Ovary (tissue), 9 donors: ENCODE data around the gene RNF180. TPM values are rescaled to one million over a fixed set of nuclear protein-coding genes. Genes with fewer than 3 reads are reported as not detected.

ENCODE experiments used
- DNase-seq, 5 donors: peaks; one replicate each; pipeline ENCODE4 v3.0.0-alpha.2; 2019 to 2020
- H3K27ac ChIP-seq, 2 donors: fragments of 200-600 bp; one replicate each; pipeline versions ENCODE4 v1.5.1 to v1.8.0; 2019 to 2022
- H3K27me3 ChIP-seq: fragments of 200-600 bp; one replicate; pipeline ENCODE4 v1.8.0; 2022
- H3K36me3 ChIP-seq: fragments of 200-600 bp; sonication (generic); one replicate; pipeline ENCODE4 v1.5.1; 2019
- H3K4me1 ChIP-seq: one replicate; pipeline ENCODE4 v1.8.1; 2013; ENCODE audit warnings: mild to moderate bottlenecking, moderate library complexity; ENCODE audit not compliant: insufficient read depth
- H3K4me3 ChIP-seq: fragments of 200-600 bp; sonication (generic); one replicate; pipeline ENCODE4 v1.5.1; 2017
- H3K9me3 ChIP-seq, 2 donors: fragments of 200-600 bp in 1 of 2; sonication (generic) in 1 of 2; one replicate each; pipeline versions ENCODE4 v1.5.1 to v1.8.1; 2013 to 2019; ENCODE audit warnings: mild to moderate bottlenecking in 1 of 2, moderate library complexity in 1 of 2
- CTCF ChIP-seq, 3 donors: fragments of 450-650 bp in 2 of 3; fragments of 200-600 bp in 1 of 3; IDR thresholded peaks; one replicate each; pipeline versions ENCODE4 v1.5.1 to v1.8.0; 2016 to 2022; ENCODE audit warnings: antibody characterized with exemption in 3 of 3, mild to moderate bottlenecking in 1 of 3
- EP300 ChIP-seq: sonication (generic); formaldehyde crosslinking; IDR thresholded peaks from one replicate; pipeline ENCODE4 v1.6.1; 2017; ENCODE audit warnings: antibody characterized with exemption
- POLR2A ChIP-seq: fragments of 450-650 bp; IDR thresholded peaks from one replicate; pipeline ENCODE4 v1.6.1; 2017; ENCODE audit warnings: antibody characterized with exemption, mild to moderate bottlenecking, moderate library complexity
- WGBS, 3 donors: extraction: QIAGEN DNeasy Blood & Tissue Kit in 1 of 3; methylation state at CpG; one replicate each; pipeline versions ENCODE4 v1.1.5 to v1.1.7; 2013 to 2017; 5-methylcytosine and 5-hydroxymethylcytosine counted together
- intact Hi-C, 4 donors: fragments of 100-400 bp; cut with DNase I; formaldehyde crosslinking; loops; one replicate each; pipeline versions ENCODE4 v1.11.0 to v1.15.1; 2022 to 2023
- polyA plus RNA-seq, 2 donors: library from polyadenylated mRNA; stranded (reverse); fragments of 200-250 nt in 1 of 2; fragments of 350-450 nt in 1 of 2; fragmentation: Illumina TruSeq in 1 of 2; extraction: RNeasy Lipid Tissue Mini Kit (QIAGEN cat#74804) in 1 of 2; gene quantifications; one replicate each; pipeline ENCODE4 v1.2.3, GENCODE V29; 2013 to 2014
- total RNA-seq, 7 donors: library from RNA; depleted of rRNA in 2 of 7; stranded (reverse); fragments of >200 nt in 2 of 7; fragmentation: NEBNext Ultra II Directional in 3 of 7; extraction: Animal tissue kit (Norgen Biotek cat#: 25700) in 3 of 7; gene quantifications; one replicate each; pipeline versions ENCODE4 v1.1.0 to v1.2.4, GENCODE V29; 2016 to 2023
- donor health status: DM: no; HTN: no; CAD: no; lungs with moderate emphysema.
- donor health status: DM: no; HTN: no; CAD: no.
- donor health status: Bipolar disorder and iron deficiency.
- donor health status: DM: yes; HTN: yes; CAD: no.
- donor health status: DM: no; HTN: no; CAD: no.
- donor health status: DM: yes; HTN: yes; CAD: no.

The RNF180 gene
- total and polyA plus RNA-seq, 9 donors = 5.2 to 26.9 (median 21.7) TPM

- H3K36me3 ChIP-seq = no peaks in the 10 kb centered on the region
- H3K9me3 ChIP-seq = no peaks in the 10 kb centered on the region
- DNase-seq = no peak
- H3K4me3 ChIP-seq = no peak overlapping the region
- H3K4me1 ChIP-seq = no peaks in the 10 kb centered on the region
- no peaks in the 10 kb centered on the region for H3K27me3 ChIP-seq
- no peak overlapping the region for H3K27ac ChIP-seq
- WGBS, 3 donors = 85 to 93% (median 87%) methylated on average over 6 of the region's 6 CpGs
- TF ChIP-seq EP300 (no peak), CTCF (IDR thresholded peaks at IDR 0.05) (no peak), POLR2A (no peak)
- intact Hi-C loops = no loop called here
These were observed 5.4 kb upstream of the RNF180 start for GRCh38 chr5:64160201-64160600.

GRCh38 chr5:64161420-64161819 lies 4.2 kb upstream of the RNF180 start:
- DNase-seq = no peak
- Histone ChIP-seq H3K4me1 (no peaks in the 10 kb centered on the region), H3K4me3 (no peak overlapping the region), H3K27ac (no peak overlapping the region), H3K27me3 (no peaks in the 10 kb centered on the region), H3K36me3 (no peaks in the 10 kb centered on the region), H3K9me3 (no peaks in the 10 kb centered on the region)
- no peak for TF ChIP-seq CTCF (IDR thresholded peaks at IDR 0.05)
- TF ChIP-seq EP300 = no peak
- TF ChIP-seq POLR2A = no peak
- intact Hi-C loops = no loop called here
- WGBS, 3 donors = 88 to 90% (median 89%) methylated on average over 3 of the region's 3 CpGs

- H3K36me3 ChIP-seq = no peaks in the 10 kb centered on the region
- no peaks in the 10 kb centered on the region for H3K4me1 ChIP-seq
- DNase-seq = no peak
- TF ChIP-seq EP300 (no peak), POLR2A (no peak), CTCF (IDR thresholded peaks at IDR 0.05) (no peak)
- no peaks in the 10 kb centered on the region for H3K27me3 ChIP-seq
- no peak overlapping the region for H3K27ac ChIP-seq
- intact Hi-C loops = no loop called here
- H3K4me3 ChIP-seq = no peak overlapping the region
- H3K9me3 ChIP-seq = no peaks in the 10 kb centered on the region
These were observed 2.5 kb upstream of the RNF180 start for GRCh38 chr5:64163135-64163534.

- H3K27me3 ChIP-seq = no peaks in the 10 kb centered on the region
- TF ChIP-seq CTCF (IDR thresholded peaks at IDR 0.05) (no peak), EP300 (no peak), POLR2A (no peak)
- no peaks in the 10 kb centered on the region for H3K9me3 ChIP-seq
- no peaks in the 10 kb centered on the region for H3K4me1 ChIP-seq
- no peak overlapping the region for H3K4me3 ChIP-seq
- WGBS, 3 donors = 91 to 97% (median 92%) methylated on average over 4 of the region's 4 CpGs
- no peak for DNase-seq
- intact Hi-C loops = no loop called here
- no peak overlapping the region for H3K27ac ChIP-seq
- H3K36me3 ChIP-seq = no peaks in the 10 kb centered on the region
These were observed 1.9 kb upstream of the RNF180 start for GRCh38 chr5:64163746-64164145.

GRCh38 chr5:64164166-64164565 lies 1.5 kb upstream of the RNF180 start:
- WGBS, 3 donors = 74 to 92% (median 84%) methylated on average over 1 of the region's 1 CpG
- no peak overlapping the region for H3K4me3 ChIP-seq
- intact Hi-C loops = no loop called here

More at GRCh38 chr5:64164166-64164565, 1.5 kb upstream of the RNF180 start:
- no peak for DNase-seq
- H3K9me3 ChIP-seq = no peaks in the 10 kb centered on the region
- H3K36me3 ChIP-seq = no peaks in the 10 kb centered on the region
- H3K27me3 ChIP-seq = no peaks in the 10 kb centered on the region
- H3K27ac ChIP-seq = no peak overlapping the region
- TF ChIP-seq CTCF (IDR thresholded peaks at IDR 0.05) = no peak
- TF ChIP-seq POLR2A = no peak
- no peak for TF ChIP-seq EP300
- no peaks in the 10 kb centered on the region for H3K4me1 ChIP-seq
